ENCODE measurements around the gene DCPS.

DNA sequence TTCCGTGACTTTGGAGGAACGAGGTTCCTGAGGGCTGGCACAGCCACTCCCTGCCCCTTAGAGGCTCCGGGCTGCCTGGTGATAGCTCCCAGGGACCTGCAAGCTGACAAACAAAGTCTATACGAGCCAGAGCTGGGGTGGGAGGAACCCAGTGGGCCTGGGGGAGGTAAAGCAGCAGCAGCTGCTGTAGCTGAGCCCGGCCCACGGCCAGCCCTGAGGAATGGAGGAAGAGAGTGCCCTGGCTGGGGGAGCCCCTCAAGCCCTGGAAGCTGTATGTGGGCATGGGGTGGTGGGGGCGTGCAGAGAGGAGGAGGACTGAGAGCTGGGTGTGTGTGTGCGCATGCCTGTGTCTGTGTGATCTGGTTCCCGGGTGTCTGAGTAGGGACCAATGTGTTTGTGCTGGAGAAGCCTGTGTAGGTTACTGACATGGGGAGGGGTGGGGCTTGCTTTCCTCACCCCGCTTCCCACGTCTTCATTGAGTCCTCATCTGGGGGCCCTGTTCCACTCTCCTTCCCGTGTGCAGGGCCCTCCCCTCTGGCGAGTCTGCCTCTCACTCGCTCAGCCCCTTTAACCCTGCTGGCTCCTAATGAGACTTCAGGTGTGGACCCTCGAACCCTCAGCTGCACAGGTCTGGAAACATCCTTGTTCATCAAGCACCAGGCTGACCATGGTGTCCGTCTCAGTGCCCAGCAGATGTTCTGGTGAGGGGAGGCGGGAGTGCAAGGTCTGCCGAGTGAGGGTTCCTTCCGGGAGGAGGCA lies 62.4 kb downstream of the DCPS start:
- TF ChIP-seq EZH2 (IDR thresholded peaks at IDR 0.05; ENCODE audit: low read length, unreplicated experiment) = no peak
- TF ChIP-seq CTCF (conservative IDR thresholded peaks at IDR 0.05; ENCODE audit: low read depth, low read length) = no peak
- no peak for TF ChIP-seq EZH2phosphoT487 (IDR thresholded peaks at IDR 0.05; ENCODE audit: borderline replicate concordance, low read length)

Measured in PC-3 (cell line).